GM18507 (cell line): Measurements from ENCODE around the gene RNF223.
"Not testable (repeated sequence)": the region's sequence is repeated elsewhere in the genome, so short reads cannot be mapped to it uniquely, and the experiment has no call there.

Experiments
- DNase-seq: peaks from one replicate; pipeline ENCODE4 v3.0.0; 2011; ENCODE audit warnings: low read depth; ENCODE audit not compliant: insufficient read length; ENCODE audit errors: extremely low spot score
- FAIRE-seq: peaks from 2 replicates; lab custom pipeline; 2011; peaks lifted over from hg19 to GRCh38; lab: Jason Lieb, UNC

The RNF223 gene

GRCh38 chr1:1037366-1038327 is 36.5 kb downstream of the RNF223 start:
- DNase-seq (no peak), FAIRE-seq (no peak)

- DNase-seq, result no peak
These were observed 38.7 kb downstream of the RNF223 start for GRCh38 chr1:1035291-1035943.

GRCh38 chr1:1034439-1034781 is 39.7 kb downstream of the RNF223 start:
- no peak for DNase-seq
- no peak for FAIRE-seq

More at GRCh38 chr1:1035291-1035943, 38.7 kb downstream of the RNF223 start:
- FAIRE-seq, result no peak

- no peak for DNase-seq
- no peak for FAIRE-seq
These were observed 40.2 kb downstream of the RNF223 start for GRCh38 chr1:1033731-1034438.

- FAIRE-seq, result peak; percentile 97
These were observed 41.0 kb downstream of the RNF223 start for GRCh38 chr1:1033009-1033587.

GRCh38 chr1:1032424-1032823 is 41.7 kb downstream of the RNF223 start:
- no peak for FAIRE-seq

More at GRCh38 chr1:1033009-1033587, 41.0 kb downstream of the RNF223 start:
- DNase-seq, result peak; percentile 86

GRCh38 chr1:1031659-1032235 is 42.4 kb downstream of the RNF223 start:
- DNase-seq (no peak), FAIRE-seq (no peak)

More at GRCh38 chr1:1032424-1032823, 41.7 kb downstream of the RNF223 start:
- DNase-seq, result no peak

- DNase-seq, result not testable (repeated sequence)
- peak; percentile 50 for FAIRE-seq
These were observed 43.0 kb downstream of the RNF223 start for GRCh38 chr1:1030867-1031658.

GRCh38 chr1:1027791-1028190 is 46.3 kb downstream of the RNF223 start:
- FAIRE-seq (no peak), DNase-seq (no peak)

- FAIRE-seq, result no peak
- DNase-seq, result no peak
These were observed 47.3 kb downstream of the RNF223 start for GRCh38 chr1:1026599-1027413.

GRCh38 chr1:1025730-1026129 is 48.4 kb downstream of the RNF223 start:
- FAIRE-seq (no peak), DNase-seq (no peak)

GRCh38 chr1:1024771-1025699 is 49.1 kb downstream of the RNF223 start:
- FAIRE-seq, result no peak
- no peak for DNase-seq

GRCh38 chr1:1024149-1024770 is 49.8 kb downstream of the RNF223 start:
- DNase-seq, result no peak
- no peak for FAIRE-seq

- DNase-seq (no peak), FAIRE-seq (no peak)
These were observed 50.4 kb downstream of the RNF223 start for GRCh38 chr1:1023700-1024099.

GRCh38 chr1:1022302-1023009 is 51.6 kb downstream of the RNF223 start:
- no peak for FAIRE-seq
- no peak for DNase-seq

- FAIRE-seq, result no peak
- DNase-seq, result no peak
These were observed 52.2 kb downstream of the RNF223 start for GRCh38 chr1:1021920-1022259.
